ENCODE data around the gene EFHD2.

Gene EFHD2

DNA sequence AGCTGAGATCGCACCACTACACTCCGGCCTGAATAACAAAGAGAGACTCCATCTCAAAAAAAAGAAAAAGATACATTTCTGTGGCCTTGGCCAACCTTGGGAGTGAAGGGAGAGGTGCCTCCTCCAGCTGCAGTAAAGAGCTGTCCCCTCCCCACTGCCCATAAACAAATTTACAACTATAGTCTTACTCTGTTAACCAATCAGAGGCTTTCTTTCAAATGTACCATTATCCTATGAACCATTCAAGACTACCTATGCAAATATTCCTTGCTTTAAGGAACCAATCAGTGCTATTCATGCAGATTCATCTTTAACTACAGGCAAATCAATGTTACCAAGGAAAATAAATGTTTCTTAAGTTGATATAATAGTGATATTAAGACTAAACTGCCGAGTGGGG, 67.2 kb downstream of the EFHD2 start:
- DNase-seq (ENCODE audit: low spot score) = no peak

DNA sequence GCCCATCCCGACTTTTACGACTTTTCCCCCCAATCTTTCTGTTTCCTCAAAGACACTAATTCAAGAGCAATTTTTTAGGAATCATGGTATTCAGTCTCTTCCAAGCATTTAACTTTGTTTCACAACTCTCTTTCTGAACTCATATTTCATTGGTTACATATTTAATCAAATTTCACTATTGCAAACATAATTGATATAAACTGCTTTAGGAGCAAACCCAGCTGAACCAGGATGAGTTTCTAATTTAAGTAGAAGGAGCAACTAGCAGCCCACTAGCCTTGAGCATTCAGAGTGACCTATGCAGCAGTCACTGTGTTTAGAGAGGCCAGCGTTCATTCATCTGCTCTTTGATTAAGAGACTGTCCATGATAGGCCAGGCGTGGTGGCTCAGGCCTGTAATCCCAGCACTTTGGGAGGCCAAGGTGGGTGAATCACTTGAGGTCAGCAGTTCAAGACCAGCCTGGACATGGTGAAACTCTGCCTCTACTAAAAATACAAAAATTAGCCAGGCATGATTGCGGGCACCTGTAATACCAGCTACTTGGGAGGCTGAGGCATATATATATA, 68.0 kb downstream of the EFHD2 start:
- DNase-seq (ENCODE audit: low spot score) = no peak

Data from LoVo (cell line).